H9 (cell line): ENCODE results near the gene SHLD2. TPM values are rescaled to one million over a fixed set of nuclear protein-coding genes. Genes with fewer than 3 reads are reported as not detected.
"Not testable (repeated sequence)": the region's sequence is repeated elsewhere in the genome, so short reads cannot be mapped to it uniquely, and the experiment has no call there.

Source experiments
- DNase-seq: peaks from one replicate; pipeline ENCODE4 v3.0.0-alpha.2; 2017
- H2AFZ ChIP-seq: one replicate; pipeline ENCODE4 v1.6.1; 2013; ENCODE audit warnings: mild to moderate bottlenecking, low read length, control low read depth, moderate library complexity
- H2AK5ac ChIP-seq: 2 replicates; pipeline ENCODE4 v1.6.1; 2013; ENCODE audit warnings: low read length, control low read depth, mixed read lengths; ENCODE audit not compliant: insufficient read length
- H2BK120ac ChIP-seq: one replicate; pipeline ENCODE4 v1.6.1; 2013; ENCODE audit warnings: low read depth, mild to moderate bottlenecking, low read length, control low read depth, inconsistent platforms; ENCODE audit not compliant: poor library complexity, severe bottlenecking
- H2BK12ac ChIP-seq: 2 replicates; pipeline ENCODE4 v1.6.1; 2013; ENCODE audit warnings: low read length, control low read depth, mixed read lengths, low read depth; ENCODE audit not compliant: insufficient read length
- H2BK15ac ChIP-seq: 2 replicates; pipeline ENCODE4 v1.6.1; 2013; ENCODE audit warnings: low read depth, low read length, control low read depth
- H2BK20ac ChIP-seq: one replicate; pipeline ENCODE4 v1.6.1; 2013; ENCODE audit warnings: low read depth, mild to moderate bottlenecking, low read length, control low read depth, inconsistent platforms; ENCODE audit not compliant: poor library complexity, severe bottlenecking
- H2BK5ac ChIP-seq: 2 replicates; pipeline ENCODE4 v1.6.1; 2013; ENCODE audit warnings: low read length, control low read depth, mixed read lengths; ENCODE audit not compliant: insufficient read length
- H3K14ac ChIP-seq: 2 replicates; pipeline ENCODE4 v1.6.1; 2013; ENCODE audit warnings: low read length, control low read depth; ENCODE audit not compliant: insufficient read depth
- H3K18ac ChIP-seq: 2 replicates; pipeline ENCODE4 v1.6.1; 2013; ENCODE audit warnings: low read depth, mild to moderate bottlenecking, mixed read lengths, low read length, control low read depth; ENCODE audit not compliant: insufficient read length
- H3K23ac ChIP-seq: 2 replicates; pipeline ENCODE4 v1.6.1; 2013; ENCODE audit warnings: low read length, control low read depth, mixed read lengths, low read depth; ENCODE audit not compliant: insufficient read length
- H3K23me2 ChIP-seq: 2 replicates; pipeline ENCODE4 v1.6.1; 2013; ENCODE audit warnings: low read depth, mild to moderate bottlenecking, mixed read lengths, low read length, control low read depth; ENCODE audit not compliant: insufficient read length, poor library complexity, severe bottlenecking
- H3K27ac ChIP-seq: 2 replicates; pipeline ENCODE4 v1.5.1; 2013; ENCODE audit warnings: low read length, control low read depth, mixed read lengths, low read depth; ENCODE audit not compliant: insufficient read length
- H3K27me3 ChIP-seq: 2 replicates; pipeline ENCODE4 v1.6.1; 2013; ENCODE audit warnings: low read length, control low read depth, inconsistent platforms; ENCODE audit not compliant: insufficient read depth
- H3K4ac ChIP-seq: 2 replicates; pipeline ENCODE4 v1.6.1; 2013; ENCODE audit warnings: low read depth, mild to moderate bottlenecking, control low read depth, inconsistent platforms, low read length, moderate library complexity
- H3K4me1 ChIP-seq: 2 replicates; pipeline ENCODE4 v1.6.1; 2013; ENCODE audit warnings: low read length, control low read depth, inconsistent platforms; ENCODE audit not compliant: insufficient read depth
- H3K4me2 ChIP-seq: 2 replicates; pipeline ENCODE4 v1.6.1; 2013; ENCODE audit warnings: low read length, control low read depth, mixed read lengths; ENCODE audit not compliant: insufficient read length, insufficient read depth
- H3K56ac ChIP-seq: 2 replicates; pipeline ENCODE4 v1.6.1; 2013; ENCODE audit warnings: low read depth, mild to moderate bottlenecking, mixed read lengths, low read length, control low read depth; ENCODE audit not compliant: insufficient read length
- H3K79me1 ChIP-seq: 2 replicates; pipeline ENCODE4 v1.6.1; 2013; ENCODE audit warnings: low read depth, mild to moderate bottlenecking, moderate library complexity, low read length, control low read depth, inconsistent platforms; ENCODE audit not compliant: insufficient read depth, poor library complexity, severe bottlenecking
- H3K79me2 ChIP-seq: 2 replicates; pipeline ENCODE4 v1.6.1; 2013; ENCODE audit warnings: low read length, control low read depth, inconsistent platforms; ENCODE audit not compliant: insufficient read depth
- H3K9ac ChIP-seq: 2 replicates; pipeline ENCODE4 v1.6.1; 2013; ENCODE audit warnings: low read length, control low read depth, mixed read lengths; ENCODE audit not compliant: insufficient read length; ENCODE audit errors: extremely low read depth
- H3K9me3 ChIP-seq: one replicate; pipeline ENCODE4 v1.6.1; 2013; ENCODE audit warnings: low read depth, low read length, inconsistent platforms; ENCODE audit not compliant: control insufficient read depth
- H3T11ph ChIP-seq: one replicate; pipeline ENCODE4 v1.6.1; 2013; ENCODE audit warnings: mild to moderate bottlenecking, low read length, control low read depth, inconsistent platforms
- H4K20me1 ChIP-seq: one replicate; pipeline ENCODE4 v1.6.1; 2013; ENCODE audit not compliant: control insufficient read depth, insufficient read length, insufficient read depth
- H4K5ac ChIP-seq: 2 replicates; pipeline ENCODE4 v1.6.1; 2013; ENCODE audit warnings: low read depth, mild to moderate bottlenecking, mixed read lengths, low read length, control low read depth; ENCODE audit not compliant: insufficient read length
- H4K8ac ChIP-seq: replicated peaks from 2 replicates; pipeline ENCODE4 v1.6.1; 2013; ENCODE audit warnings: low read length, control low read depth, mixed read lengths, low read depth; ENCODE audit not compliant: insufficient read length
- H4K91ac ChIP-seq: 2 replicates; pipeline ENCODE4 v1.6.1; 2013; ENCODE audit warnings: low read depth, mild to moderate bottlenecking, moderate library complexity, mixed read lengths, low read length, control low read depth; ENCODE audit not compliant: insufficient read length
- H3K27ac Mint-ChIP-seq, 3 experiments: 2 replicates in 2 of 3; 3 replicates in 1 of 3; pipeline ENCODE4 v1.8.0; 2020 to 2021; ENCODE audit warnings: mixed read lengths in 3 of 3, mild to moderate bottlenecking in 1 of 3, moderate library complexity in 1 of 3
- H3K27me3 Mint-ChIP-seq: 2 replicates; pipeline ENCODE4 v1.8.0; 2021; ENCODE audit warnings: low read depth, mild to moderate bottlenecking, moderate library complexity, mixed read lengths
- H3K36me3 Mint-ChIP-seq, 3 experiments: 2 replicates in 2 of 3; 3 replicates in 1 of 3; pipeline ENCODE4 v1.8.0; 2020 to 2021; ENCODE audit warnings: low read depth in 3 of 3, mixed read lengths in 3 of 3; ENCODE audit not compliant: insufficient read depth in 1 of 3
- H3K4me1 Mint-ChIP-seq, 2 experiments: 2 replicates each; pipeline ENCODE4 v1.8.0; 2020; ENCODE audit warnings: mixed read lengths in 2 of 2
- H3K4me3 Mint-ChIP-seq, 2 experiments: 2 replicates in 1 of 2; 3 replicates in 1 of 2; pipeline ENCODE4 v1.8.0; 2020 to 2021; ENCODE audit warnings: mild to moderate bottlenecking in 2 of 2, mixed read lengths in 2 of 2, moderate library complexity in 1 of 2
- H3K9me3 Mint-ChIP-seq, 2 experiments: 2 replicates in 1 of 2; 3 replicates in 1 of 2; pipeline ENCODE4 v1.8.0; 2020; ENCODE audit warnings: mild to moderate bottlenecking in 2 of 2, mixed read lengths in 2 of 2, moderate library complexity in 1 of 2
- WGBS: extraction: QIAGEN DNeasy Blood & Tissue Kit; methylation state at CpG from one replicate; pipeline ENCODE4 v1.1.7; 2013; ENCODE audit warnings: missing lambda C conversion rate, low lambda C conversion rate, mixed read lengths; ENCODE audit not compliant: insufficient read length; ENCODE audit errors: extremely low coverage; 5-methylcytosine and 5-hydroxymethylcytosine counted together
- total RNA-seq: library from RNA; stranded (reverse); gene quantifications from 2 replicates; pipeline ENCODE4 v1.2.1, GENCODE V29; 2021

SHLD2 gene
- total RNA-seq, 1 experiment from 2014 or later = 27.8 TPM

- H2AFZ ChIP-seq, H4K20me1 ChIP-seq, H3K4me3 Mint-ChIP-seq, H3K36me3 Mint-ChIP-seq, H3K4me1 ChIP-seq, H3K4me1 Mint-ChIP-seq, H3K14ac ChIP-seq, H3K27me3 Mint-ChIP-seq, H2BK120ac ChIP-seq, H4K8ac ChIP-seq, H3K9me3 Mint-ChIP-seq, DNase-seq, H3K4me2 ChIP-seq, H2BK15ac ChIP-seq, H3K23ac ChIP-seq, H3K56ac ChIP-seq, H4K5ac ChIP-seq, H2BK5ac ChIP-seq, H3K23me2 ChIP-seq, H3K27ac ChIP-seq, H2AK5ac ChIP-seq, H3K27ac Mint-ChIP-seq, H3K18ac ChIP-seq, H3K4ac ChIP-seq, H3K79me1 ChIP-seq, H3K9ac ChIP-seq, H3T11ph ChIP-seq, H2BK12ac ChIP-seq, H3K27me3 ChIP-seq, H3K79me2 ChIP-seq, H4K91ac ChIP-seq, H2BK20ac ChIP-seq, H3K9me3 ChIP-seq: not testable (repeated sequence)
- WGBS = no CpG with 5 or more reads among the region's 1 CpG
These were observed 76.7 kb downstream of the SHLD2 start for GRCh38 chr10:87171670-87172069.

- not testable (repeated sequence) for H3K4me3 Mint-ChIP-seq, H3K18ac ChIP-seq
These were observed 77.2 kb downstream of the SHLD2 start for GRCh38 chr10:87172178-87172577.

More at GRCh38 chr10:87172178-87172577, 77.2 kb downstream of the SHLD2 start:
- not testable (repeated sequence) for H2AK5ac ChIP-seq, H2BK5ac ChIP-seq, H3K4ac ChIP-seq, H3K14ac ChIP-seq, H3K4me1 ChIP-seq, H4K20me1 ChIP-seq, H3K27ac Mint-ChIP-seq, H3K56ac ChIP-seq, H3K9me3 ChIP-seq, H3K23ac ChIP-seq, H3K36me3 Mint-ChIP-seq, H3K9ac ChIP-seq, DNase-seq, H3K23me2 ChIP-seq, H3K79me2 ChIP-seq, H2AFZ ChIP-seq, H3K27ac ChIP-seq, H4K5ac ChIP-seq, H3K9me3 Mint-ChIP-seq, H3K79me1 ChIP-seq, H2BK20ac ChIP-seq, H4K8ac ChIP-seq, H2BK15ac ChIP-seq, H3K4me1 Mint-ChIP-seq, H2BK12ac ChIP-seq, H2BK120ac ChIP-seq, H3K27me3 ChIP-seq, H3K27me3 Mint-ChIP-seq, H3T11ph ChIP-seq, H3K4me2 ChIP-seq, H4K91ac ChIP-seq
